K562 (cell line): Measurements from ENCODE around the gene CTBP2. TPM values are rescaled to one million over a fixed set of nuclear protein-coding genes. Genes with fewer than 3 reads are reported as not detected.

Source experiments
- CHD7 ChIP-seq: fragments of 200-600 bp; sonication (generic); IDR thresholded peaks from one replicate; pipeline ENCODE4 v1.6.1; 2012; ENCODE audit warnings: mild to moderate bottlenecking, low read depth, low read length, inconsistent platforms
- CLOCK ChIP-seq: fragments of 250-450 bp; sonication (Bioruptor Pico); IDR thresholded peaks from 2 replicates; pipeline ENCODE4 v1.4.0; 2020; ENCODE audit warnings: mild to moderate bottlenecking, moderate library complexity, borderline replicate concordance
- POLR2AphosphoS5 ChIP-seq: IDR thresholded peaks from 2 replicates; pipeline ENCODE4 v1.6.1; 2011; ENCODE audit warnings: mild to moderate bottlenecking, low read depth, low read length, moderate library complexity; ENCODE audit not compliant: control insufficient read depth, insufficient read depth
- RAD51 ChIP-seq: fragments of 450-650 bp; IDR thresholded peaks from 2 replicates; pipeline ENCODE4 v1.7.1; 2016; ENCODE audit warnings: low read depth, mild to moderate bottlenecking, borderline replicate concordance
- ZNF444 ChIP-seq: fragments of 250-450 bp; sonication (Bioruptor Pico); IDR thresholded peaks from 2 replicates; pipeline ENCODE4 v1.4.0; 2020; ENCODE audit warnings: mild to moderate bottlenecking, moderate library complexity
- ZNF518B ChIP-seq: fragments of 250-450 bp; sonication (Bioruptor Pico); IDR thresholded peaks from 2 replicates; pipeline ENCODE4 v1.5.0; 2021; ENCODE audit warnings: mild to moderate bottlenecking, moderate library complexity
- ZNF785 ChIP-seq: fragments of 250-450 bp; sonication (Bioruptor Pico); IDR thresholded peaks from 2 replicates; pipeline ENCODE4 v1.4.0; 2020; ENCODE audit warnings: mild to moderate bottlenecking
- polyA plus RNA-seq, 8 experiments: library from polyadenylated mRNA; depleted of rRNA in 4 of 8; stranded (reverse) in 5 of 8; unstranded in 3 of 8; fragments of >200 nt; fragmentation: Nextera tagmentation in 2 of 8; fragmentation: Illumina TruSeq in 1 of 8; extraction: Ambion mirVana in 2 of 8; extraction: Trizol in 1 of 8; gene quantifications; 2 replicates each; pipeline versions ENCODE4 v1.2.1 to v1.2.3, GENCODE V29; 2011 to 2014; ENCODE audit warnings: inconsistent platforms in 1 of 8, missing spikeins in 1 of 8
- total RNA-seq, 7 experiments: library from RNA; depleted of rRNA in 6 of 7; stranded (reverse); fragments of >200 nt in 6 of 7; fragmentation: Illumina TruSeq in 2 of 7; extraction: Trizol in 2 of 7; gene quantifications; 2 replicates each; pipeline versions ENCODE4 v1.2.1 to v1.2.3, GENCODE V29; 2011 to 2021; ENCODE audit warnings: low replicate concordance in 1 of 7

CTBP2 gene
- total and polyA plus RNA-seq, 9 of the 15 experiments (the other 6 are each of a cell fraction or from before 2014, with no cell fraction given) = 1.3 to 8.8 (median 5.1) TPM

GRCh38 chr10:124992462-124993344 is 167.7 kb downstream of the CTBP2 start (continued):
- TF ChIP-seq CHD7 (no peak), RAD51 (no peak), ZNF444 (CRISPR knock-in tag) (no peak), ZNF785 (CRISPR knock-in tag) (no peak), CLOCK (CRISPR knock-in tag) (no peak), POLR2AphosphoS5 (no peak), ZNF518B (CRISPR knock-in tag) (no peak)
- TF ChIP-seq, all 486 proteins: peak for 0
